ENCODE measurements around the gene TAF3. TPM values are rescaled to one million over a fixed set of nuclear protein-coding genes. Genes with fewer than 3 reads are reported as not detected.
A peak's percentile ranks its signal among the peaks of the same experiment; 100 is the strongest.

Gene TAF3, protein sequence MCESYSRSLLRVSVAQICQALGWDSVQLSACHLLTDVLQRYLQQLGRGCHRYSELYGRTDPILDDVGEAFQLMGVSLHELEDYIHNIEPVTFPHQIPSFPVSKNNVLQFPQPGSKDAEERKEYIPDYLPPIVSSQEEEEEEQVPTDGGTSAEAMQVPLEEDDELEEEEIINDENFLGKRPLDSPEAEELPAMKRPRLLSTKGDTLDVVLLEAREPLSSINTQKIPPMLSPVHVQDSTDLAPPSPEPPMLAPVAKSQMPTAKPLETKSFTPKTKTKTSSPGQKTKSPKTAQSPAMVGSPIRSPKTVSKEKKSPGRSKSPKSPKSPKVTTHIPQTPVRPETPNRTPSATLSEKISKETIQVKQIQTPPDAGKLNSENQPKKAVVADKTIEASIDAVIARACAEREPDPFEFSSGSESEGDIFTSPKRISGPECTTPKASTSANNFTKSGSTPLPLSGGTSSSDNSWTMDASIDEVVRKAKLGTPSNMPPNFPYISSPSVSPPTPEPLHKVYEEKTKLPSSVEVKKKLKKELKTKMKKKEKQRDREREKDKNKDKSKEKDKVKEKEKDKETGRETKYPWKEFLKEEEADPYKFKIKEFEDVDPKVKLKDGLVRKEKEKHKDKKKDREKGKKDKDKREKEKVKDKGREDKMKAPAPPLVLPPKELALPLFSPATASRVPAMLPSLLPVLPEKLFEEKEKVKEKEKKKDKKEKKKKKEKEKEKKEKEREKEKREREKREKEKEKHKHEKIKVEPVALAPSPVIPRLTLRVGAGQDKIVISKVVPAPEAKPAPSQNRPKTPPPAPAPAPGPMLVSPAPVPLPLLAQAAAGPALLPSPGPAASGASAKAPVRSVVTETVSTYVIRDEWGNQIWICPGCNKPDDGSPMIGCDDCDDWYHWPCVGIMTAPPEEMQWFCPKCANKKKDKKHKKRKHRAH
- polyA plus RNA-seq (2013): 11.5 and 12.3 TPM in 2 replicates

DNA sequence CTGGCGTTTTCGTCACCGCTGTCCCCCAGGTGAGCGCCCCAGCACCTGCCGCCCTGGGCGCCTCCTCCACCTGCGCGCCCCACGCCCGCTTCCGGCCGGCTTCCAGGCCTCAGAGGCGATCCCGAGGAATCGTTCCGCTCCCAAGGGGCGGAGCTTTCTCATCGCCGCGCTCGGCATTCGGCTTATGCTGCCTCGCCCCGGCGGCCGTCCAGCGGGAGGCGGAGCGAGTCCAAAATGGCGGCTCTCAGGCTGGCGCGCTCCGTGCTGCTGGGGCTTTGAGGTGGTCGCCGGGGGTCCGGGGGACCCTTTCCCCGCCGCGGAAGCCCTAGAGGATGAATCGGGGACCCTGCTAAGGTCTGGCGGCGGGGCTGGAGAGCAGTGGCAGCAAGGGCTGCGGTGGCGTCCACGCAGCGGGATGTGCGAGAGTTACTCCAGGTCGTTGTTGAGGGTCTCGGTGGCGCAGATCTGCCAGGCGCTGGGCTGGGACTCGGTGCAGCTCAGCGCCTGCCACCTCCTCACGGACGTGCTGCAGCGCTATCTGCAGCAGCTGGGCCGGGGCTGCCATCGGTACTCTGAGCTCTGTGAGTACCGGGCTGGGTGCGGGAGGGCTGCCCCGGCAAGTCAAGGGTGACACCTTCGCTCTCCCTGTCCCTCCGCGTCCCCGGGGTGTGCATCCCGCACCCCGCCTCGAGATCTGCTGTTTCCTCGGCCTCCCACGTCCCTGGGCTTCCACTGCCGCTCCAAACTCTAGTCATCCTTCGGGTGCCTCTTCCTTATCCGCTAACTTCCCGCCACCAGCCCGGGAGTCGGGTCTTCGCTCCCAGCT is at the start of gene TAF3:
TAF3 (plus strand) TSS at position 211 of the 826 bp plus-strand sequence; CDS start at position 416, 205 bp downstream.
- peak within 1 kb of the TSS; percentile 77 for H4K12ac ChIP-seq (ENCODE audit: low read depth, low read length)
- H3K4me1 ChIP-seq (ENCODE audit: control insufficient read depth in 1 of 2, insufficient read depth in 2 of 2, low read length in 2 of 2): peaks cover 0 to 5% of the 10 kb centered on the region in 2 experiments
- H3K4me3 ChIP-seq (ENCODE audit: low read depth, low read length): peak within 1 kb of the TSS; percentile 99
- peak within 1 kb of the TSS; percentile 92 for H2AFZ ChIP-seq (ENCODE audit: insufficient read depth, low read length, poor library complexity)
- peak within 1 kb of the TSS; percentile 37 for H2BK120ac ChIP-seq (ENCODE audit: insufficient read depth, low read length, poor library complexity)
- no peak within 1 kb of the TSS for H2BK5ac ChIP-seq (ENCODE audit: low read depth, low read length, poor library complexity)
- peak within 1 kb of the TSS; percentile 97 for H3K23ac ChIP-seq (ENCODE audit: low read length)
- H3K9ac ChIP-seq (ENCODE audit: low read length): peak within 1 kb of the TSS; percentile 92
- H2AK5ac ChIP-seq (ENCODE audit: low read length): peak within 1 kb of the TSS; percentile 8
- DNase-seq: peak; percentile 92 to 98
- H3K9me3 ChIP-seq (ENCODE audit: insufficient read depth, low read depth, low read length): no peaks in the 10 kb centered on the region
- H2BK12ac ChIP-seq (ENCODE audit: low read length): no peak within 1 kb of the TSS
- peak within 1 kb of the TSS; percentile 65 for H4K91ac ChIP-seq (ENCODE audit: low read depth, low read length)
- H3K79me1 ChIP-seq (ENCODE audit: low read length): peaks cover 3% of the 10 kb centered on the region
- peak within 1 kb of the TSS; percentile 100 for H3K4me2 ChIP-seq (ENCODE audit: low read length)
- H3K14ac ChIP-seq (ENCODE audit: low read length): peak within 1 kb of the TSS; percentile 41
- peak within 1 kb of the TSS; percentile 92 for H4K8ac ChIP-seq (ENCODE audit: low read depth, low read length)
- H3K27me3 ChIP-seq (ENCODE audit: insufficient read depth, low read length): peaks cover 3% of the 10 kb centered on the region
- peak within 1 kb of the TSS; percentile 47 for H3K4ac ChIP-seq (ENCODE audit: low read depth, low read length)
- peaks cover 0 to 2% of the 10 kb centered on the region in 2 experiments for H3K36me3 ChIP-seq (ENCODE audit: control insufficient read depth in 1 of 2, insufficient read depth in 2 of 2, low read length in 2 of 2)
- peak within 1 kb of the TSS; percentile 91 for H3K18ac ChIP-seq (ENCODE audit: low read length)
- WGBS (ENCODE audit: extremely low coverage, insufficient coverage, insufficient read length): no CpG with 5 or more reads among the region's 77 CpGs
- H3K79me2 ChIP-seq (ENCODE audit: control insufficient read depth, insufficient read depth, low read length, poor library complexity): peaks cover 7% of the 10 kb centered on the region
- H3K27ac ChIP-seq (ENCODE audit: low read depth, low read length): no peak within 1 kb of the TSS

DNA sequence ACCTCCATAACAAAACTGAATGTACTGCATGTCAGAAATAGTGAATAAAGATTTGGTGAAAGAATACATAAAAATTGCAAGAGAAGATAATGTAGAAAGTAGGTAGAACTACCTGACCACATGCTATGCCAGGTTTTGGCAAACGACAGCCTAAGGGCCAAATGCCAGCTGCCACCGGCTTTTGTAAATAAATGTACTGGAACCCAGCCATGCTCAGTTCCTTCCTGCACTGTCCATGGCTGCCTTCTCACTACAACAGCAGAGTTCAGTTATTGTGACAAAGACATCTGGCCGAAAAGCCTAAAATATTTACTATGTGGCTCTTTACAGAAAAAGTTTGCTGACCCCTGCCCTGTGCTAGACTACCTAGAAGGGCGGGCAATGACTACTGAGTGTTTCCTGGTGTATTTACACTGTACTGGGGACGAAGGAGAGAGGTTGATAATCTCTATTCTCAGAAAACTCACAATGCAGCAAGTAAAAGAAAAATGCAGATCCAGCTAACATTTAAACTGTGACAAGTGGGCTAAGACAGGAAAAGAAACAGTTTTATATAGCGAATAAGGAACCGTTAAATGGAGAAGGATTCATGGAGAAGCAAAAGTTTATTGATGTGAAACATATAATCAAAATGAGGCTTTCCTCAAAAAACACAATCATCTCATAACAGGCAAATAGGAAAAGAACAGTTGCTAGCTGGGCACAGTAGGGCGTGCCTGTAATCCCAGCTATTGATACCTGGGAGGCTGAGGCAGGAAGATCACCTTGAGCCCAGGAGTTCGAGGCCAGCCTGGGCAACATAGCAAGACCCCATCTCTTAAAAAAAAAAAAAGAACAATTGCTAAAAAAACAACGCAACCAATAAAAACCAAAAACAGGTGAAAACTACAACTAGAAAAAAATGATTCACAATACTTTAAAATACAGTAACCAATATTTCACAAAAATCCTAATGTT is 44.2 kb upstream of the TAF3 start:
- Histone ChIP-seq H3K79me2 (ENCODE audit: control insufficient read depth, insufficient read depth, low read length, poor library complexity) (no peaks in the 10 kb centered on the region), H2AK5ac (ENCODE audit: low read length) (no peak overlapping the region), H4K8ac (ENCODE audit: low read depth, low read length) (no peak overlapping the region), H4K91ac (ENCODE audit: low read depth, low read length) (no peak overlapping the region), H3K4me2 (ENCODE audit: low read length) (no peak overlapping the region), H3K4ac (ENCODE audit: low read depth, low read length) (no peak overlapping the region), H3K9me3 (ENCODE audit: insufficient read depth, low read depth, low read length) (no peaks in the 10 kb centered on the region), H3K4me1 (ENCODE audit: control insufficient read depth in 1 of 2, insufficient read depth in 2 of 2, low read length in 2 of 2) (no peaks in the 10 kb centered on the region), H2AFZ (ENCODE audit: insufficient read depth, low read length, poor library complexity) (no peak overlapping the region), H2BK120ac (ENCODE audit: insufficient read depth, low read length, poor library complexity) (no peak overlapping the region), H3K36me3 (ENCODE audit: control insufficient read depth in 1 of 2, insufficient read depth in 2 of 2, low read length in 2 of 2) (peaks cover 32 to 39% of the 10 kb centered on the region in 2 experiments), H3K23ac (ENCODE audit: low read length) (no peak overlapping the region), H2BK12ac (ENCODE audit: low read length) (no peak overlapping the region), H3K27me3 (ENCODE audit: insufficient read depth, low read length) (no peaks in the 10 kb centered on the region), H4K12ac (ENCODE audit: low read depth, low read length) (no peak overlapping the region), H3K4me3 (ENCODE audit: low read depth, low read length) (no peak overlapping the region), H3K14ac (ENCODE audit: low read length) (no peak overlapping the region), H3K79me1 (ENCODE audit: low read length) (no peaks in the 10 kb centered on the region), H3K27ac (ENCODE audit: low read depth, low read length) (no peak overlapping the region), H3K18ac (ENCODE audit: low read length) (no peak overlapping the region), H3K9ac (ENCODE audit: low read length) (no peak overlapping the region), H2BK5ac (ENCODE audit: low read depth, low read length, poor library complexity) (no peak overlapping the region)
- no peak for DNase-seq
- no CpG with 5 or more reads among the region's 10 CpGs for WGBS (ENCODE audit: extremely low coverage, insufficient coverage, insufficient read length)

DNA sequence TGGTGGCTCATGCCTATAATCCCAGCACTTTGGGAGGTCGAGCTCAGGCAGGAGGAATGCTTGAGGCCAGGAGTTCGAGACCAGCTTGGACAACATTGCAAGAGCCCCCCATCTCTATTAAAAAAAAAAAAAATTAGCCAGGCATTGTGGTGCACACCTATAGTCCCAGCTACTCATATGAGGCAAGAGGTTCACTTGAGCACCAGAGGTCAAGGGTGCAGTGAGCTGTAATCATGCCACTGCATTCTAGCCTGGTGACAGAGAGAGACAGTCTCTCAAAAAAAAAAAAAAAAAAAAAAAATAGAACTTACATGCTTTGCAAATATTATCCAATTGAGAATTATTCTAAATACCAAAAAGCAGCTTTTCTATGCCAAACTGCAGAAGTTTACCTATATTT is 41.5 kb upstream of the TAF3 start:
- no peaks in the 10 kb centered on the region for H3K79me1 ChIP-seq (ENCODE audit: low read length)
- no peak overlapping the region for H4K8ac ChIP-seq (ENCODE audit: low read depth, low read length)
- no CpG with 5 or more reads among the region's 2 CpGs for WGBS (ENCODE audit: extremely low coverage, insufficient coverage, insufficient read length)
- H4K12ac ChIP-seq (ENCODE audit: low read depth, low read length): no peak overlapping the region
- no peaks in the 10 kb centered on the region for H3K79me2 ChIP-seq (ENCODE audit: control insufficient read depth, insufficient read depth, low read length, poor library complexity)
- H3K4me2 ChIP-seq (ENCODE audit: low read length): no peak overlapping the region
- H4K91ac ChIP-seq (ENCODE audit: low read depth, low read length): no peak overlapping the region
- H3K18ac ChIP-seq (ENCODE audit: low read length): no peak overlapping the region
- H2AFZ ChIP-seq (ENCODE audit: insufficient read depth, low read length, poor library complexity): no peak overlapping the region
- H3K4ac ChIP-seq (ENCODE audit: low read depth, low read length): no peak overlapping the region
- H2BK5ac ChIP-seq (ENCODE audit: low read depth, low read length, poor library complexity): no peak overlapping the region
- DNase-seq: no peak
- H2BK12ac ChIP-seq (ENCODE audit: low read length): no peak overlapping the region
- H3K27me3 ChIP-seq (ENCODE audit: insufficient read depth, low read length): no peaks in the 10 kb centered on the region
- H3K4me3 ChIP-seq (ENCODE audit: low read depth, low read length): no peak overlapping the region
- no peak overlapping the region for H2AK5ac ChIP-seq (ENCODE audit: low read length)
- no peaks in the 10 kb centered on the region for H3K4me1 ChIP-seq (ENCODE audit: control insufficient read depth in 1 of 2, insufficient read depth in 2 of 2, low read length in 2 of 2)
- no peaks in the 10 kb centered on the region for H3K9me3 ChIP-seq (ENCODE audit: insufficient read depth, low read depth, low read length)
- H3K14ac ChIP-seq (ENCODE audit: low read length): no peak overlapping the region
- no peak overlapping the region for H3K27ac ChIP-seq (ENCODE audit: low read depth, low read length)
- H2BK120ac ChIP-seq (ENCODE audit: insufficient read depth, low read length, poor library complexity): no peak overlapping the region
- H3K9ac ChIP-seq (ENCODE audit: low read length): no peak overlapping the region
- peaks cover 30 to 39% of the 10 kb centered on the region in 2 experiments for H3K36me3 ChIP-seq (ENCODE audit: control insufficient read depth in 1 of 2, insufficient read depth in 2 of 2, low read length in 2 of 2)
- H3K23ac ChIP-seq (ENCODE audit: low read length): no peak overlapping the region
